Transverse colon (tissue), 4 donors: ENCODE results near the gene GLIS1.

ENCODE experiments used
- EP300 ChIP-seq: sonication (generic); formaldehyde crosslinking; IDR thresholded peaks from one replicate; pipeline ENCODE4 v1.6.1; 2017; ENCODE audit warnings: antibody characterized with exemption, low read depth
- POLR2A ChIP-seq: fragments of 450-650 bp; IDR thresholded peaks from one replicate; pipeline ENCODE4 v1.6.1; 2016; ENCODE audit warnings: antibody characterized with exemption, mild to moderate bottlenecking, moderate library complexity
- POLR2AphosphoS5 ChIP-seq, 3 donors: sonication (generic); formaldehyde crosslinking; IDR thresholded peaks; one replicate each; pipeline ENCODE4 v1.6.1; 2016; ENCODE audit warnings: antibody characterized with exemption in 3 of 3
- TF ChIP-seq, protein P1 (sequence below), 5 experiments: fragments of 200-600 bp in 3 of 5; fragments of 450-650 bp in 2 of 5; sonication (generic) in 3 of 5; IDR thresholded peaks; 1 replicate in 2 of 5; 2 replicates in 3 of 5; pipeline ENCODE4 v1.5.1; 2016 to 2017; ENCODE audit warnings: antibody characterized with exemption in 5 of 5, inconsistent platforms in 3 of 5, mild to moderate bottlenecking in 2 of 5, moderate library complexity in 1 of 5

DNA sequence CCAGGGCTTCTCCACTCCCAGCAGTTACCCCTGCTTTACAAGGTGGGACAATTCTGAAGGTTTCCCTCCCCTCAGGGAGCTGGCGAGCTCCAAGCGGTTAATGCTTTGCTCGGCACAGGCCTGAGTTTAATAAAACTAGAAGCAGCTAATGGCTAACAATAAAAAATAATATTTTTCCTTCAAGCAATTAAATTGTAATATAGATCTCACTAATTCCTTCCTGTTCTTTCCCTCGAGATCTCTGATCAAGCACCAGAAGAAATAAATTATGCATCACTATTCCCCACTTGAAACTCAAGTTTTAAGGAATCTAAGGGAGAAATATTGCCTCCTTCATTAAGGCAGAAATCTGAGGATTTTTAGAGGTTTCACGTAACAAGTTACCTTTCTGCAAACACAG, 42.9 kb downstream of the GLIS1 start:
- TF ChIP-seq, protein P1, sequence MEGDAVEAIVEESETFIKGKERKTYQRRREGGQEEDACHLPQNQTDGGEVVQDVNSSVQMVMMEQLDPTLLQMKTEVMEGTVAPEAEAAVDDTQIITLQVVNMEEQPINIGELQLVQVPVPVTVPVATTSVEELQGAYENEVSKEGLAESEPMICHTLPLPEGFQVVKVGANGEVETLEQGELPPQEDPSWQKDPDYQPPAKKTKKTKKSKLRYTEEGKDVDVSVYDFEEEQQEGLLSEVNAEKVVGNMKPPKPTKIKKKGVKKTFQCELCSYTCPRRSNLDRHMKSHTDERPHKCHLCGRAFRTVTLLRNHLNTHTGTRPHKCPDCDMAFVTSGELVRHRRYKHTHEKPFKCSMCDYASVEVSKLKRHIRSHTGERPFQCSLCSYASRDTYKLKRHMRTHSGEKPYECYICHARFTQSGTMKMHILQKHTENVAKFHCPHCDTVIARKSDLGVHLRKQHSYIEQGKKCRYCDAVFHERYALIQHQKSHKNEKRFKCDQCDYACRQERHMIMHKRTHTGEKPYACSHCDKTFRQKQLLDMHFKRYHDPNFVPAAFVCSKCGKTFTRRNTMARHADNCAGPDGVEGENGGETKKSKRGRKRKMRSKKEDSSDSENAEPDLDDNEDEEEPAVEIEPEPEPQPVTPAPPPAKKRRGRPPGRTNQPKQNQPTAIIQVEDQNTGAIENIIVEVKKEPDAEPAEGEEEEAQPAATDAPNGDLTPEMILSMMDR (IDR thresholded peaks at IDR 0.05), result no peak
- TF ChIP-seq POLR2A (no peak), POLR2AphosphoS5 (IDR thresholded peaks at IDR 0.05) (no peak), EP300 (no peak)
